K562 (cell line): ENCODE data around the gene OTUD5. TPM values are rescaled to one million over a fixed set of nuclear protein-coding genes. Genes with fewer than 3 reads are reported as not detected.

ENCODE experiments used
- DPF2 ChIP-seq: fragments of 450-650 bp; IDR thresholded peaks from 2 replicates; pipeline ENCODE4 v1.6.1; 2016
- FOXK1 ChIP-seq: sonication (generic); formaldehyde crosslinking; IDR thresholded peaks from 2 replicates; pipeline ENCODE4 v1.8.0; 2022; ENCODE audit warnings: missing genetic modification reagents, mild to moderate bottlenecking, borderline replicate concordance
- HSF4 ChIP-seq: fragments of 250-450 bp; sonication (Bioruptor Pico); IDR thresholded peaks from 2 replicates; pipeline ENCODE4 v2.1.2; 2022; ENCODE audit warnings: mild to moderate bottlenecking, moderate library complexity, borderline replicate concordance
- MGA ChIP-seq: fragments of 450-650 bp; IDR thresholded peaks from 2 replicates; pipeline ENCODE4 v1.6.1; 2016; ENCODE audit warnings: mild to moderate bottlenecking, moderate library complexity
- PML ChIP-seq: IDR thresholded peaks from 2 replicates; pipeline ENCODE4 v1.6.1; 2012; ENCODE audit warnings: low read length, inconsistent platforms
- RHOXF2B ChIP-seq: fragments of 250-450 bp; sonication (Bioruptor Pico); conservative IDR thresholded peaks from 2 replicates; pipeline ENCODE4 v1.5.1; 2021
- STAG1 ChIP-seq: sonication (generic); formaldehyde crosslinking; IDR thresholded peaks from 2 replicates; pipeline ENCODE4 v1.5.0; 2020; ENCODE audit warnings: missing genetic modification reagents, borderline replicate concordance
- TFAM ChIP-seq: fragments of 250-450 bp; sonication (Bioruptor Pico); conservative IDR thresholded peaks from 2 replicates; pipeline ENCODE4 v1.5.0; 2021; ENCODE audit warnings: mild to moderate bottlenecking, moderate library complexity
- TSC22D4 ChIP-seq: fragments of 450-650 bp; IDR thresholded peaks from 2 replicates; pipeline ENCODE4 v1.6.1; 2016; ENCODE audit warnings: missing genetic modification characterization, missing biosample characterization, control low read depth
- ZNF217 ChIP-seq: sonication (generic); formaldehyde crosslinking; IDR thresholded peaks from 2 replicates; pipeline ENCODE4 v1.8.0; 2022; ENCODE audit warnings: mild to moderate bottlenecking, missing genetic modification reagents
- ZNF316 ChIP-seq: fragments of 450-650 bp; IDR thresholded peaks from 2 replicates; pipeline ENCODE4 v1.6.1; 2016
- ZNF764 ChIP-seq: fragments of 250-450 bp; sonication (Bioruptor Pico); IDR thresholded peaks from 2 replicates; pipeline ENCODE4 v1.4.0; 2020; ENCODE audit warnings: low read depth, mild to moderate bottlenecking, moderate library complexity
- polyA plus RNA-seq, 8 experiments: library from polyadenylated mRNA; depleted of rRNA in 4 of 8; stranded (reverse) in 5 of 8; unstranded in 3 of 8; fragments of >200 nt; fragmentation: Nextera tagmentation in 2 of 8; fragmentation: Illumina TruSeq in 1 of 8; extraction: Ambion mirVana in 2 of 8; extraction: Trizol in 1 of 8; gene quantifications; 2 replicates each; pipeline versions ENCODE4 v1.2.1 to v1.2.3, GENCODE V29; 2011 to 2014; ENCODE audit warnings: inconsistent platforms in 1 of 8, missing spikeins in 1 of 8
- total RNA-seq, 7 experiments: library from RNA; depleted of rRNA in 6 of 7; stranded (reverse); fragments of >200 nt in 6 of 7; fragmentation: Illumina TruSeq in 2 of 7; extraction: Trizol in 2 of 7; gene quantifications; 2 replicates each; pipeline versions ENCODE4 v1.2.1 to v1.2.3, GENCODE V29; 2011 to 2021; ENCODE audit warnings: low replicate concordance in 1 of 7
- TF ChIP-seq, protein P1 (sequence below): fragments of 450-650 bp; IDR thresholded peaks from 2 replicates; pipeline ENCODE4 v1.6.1; 2017; ENCODE audit warnings: mild to moderate bottlenecking, moderate library complexity
- TF ChIP-seq, protein P2 (sequence below): sonication (generic); formaldehyde crosslinking; IDR thresholded peaks from 2 replicates; pipeline ENCODE4 v1.8.0; 2022; ENCODE audit warnings: mild to moderate bottlenecking, missing genetic modification reagents, borderline replicate concordance

The OTUD5 gene
- total and polyA plus RNA-seq, 9 of the 15 experiments (the other 6 are each of a cell fraction or from before 2014, with no cell fraction given): 3.6 to 102 (median 59.0) TPM

- TF ChIP-seq, protein P1, sequence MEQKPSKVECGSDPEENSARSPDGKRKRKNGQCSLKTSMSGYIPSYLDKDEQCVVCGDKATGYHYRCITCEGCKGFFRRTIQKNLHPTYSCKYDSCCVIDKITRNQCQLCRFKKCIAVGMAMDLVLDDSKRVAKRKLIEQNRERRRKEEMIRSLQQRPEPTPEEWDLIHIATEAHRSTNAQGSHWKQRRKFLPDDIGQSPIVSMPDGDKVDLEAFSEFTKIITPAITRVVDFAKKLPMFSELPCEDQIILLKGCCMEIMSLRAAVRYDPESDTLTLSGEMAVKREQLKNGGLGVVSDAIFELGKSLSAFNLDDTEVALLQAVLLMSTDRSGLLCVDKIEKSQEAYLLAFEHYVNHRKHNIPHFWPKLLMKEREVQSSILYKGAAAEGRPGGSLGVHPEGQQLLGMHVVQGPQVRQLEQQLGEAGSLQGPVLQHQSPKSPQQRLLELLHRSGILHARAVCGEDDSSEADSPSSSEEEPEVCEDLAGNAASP: no peak
- 0 out of 2 replicates have a peak, but pooled peaks have one; percentile 32 for TF ChIP-seq DPF2
- no peak for TF ChIP-seq TFAM (CRISPR knock-in tag)
- no peak for TF ChIP-seq STAG1
- no peak for TF ChIP-seq TSC22D4
- no peak for TF ChIP-seq ZNF764
- TF ChIP-seq MGA: no peak; the same call in 1 of the 2 replicates
- TF ChIP-seq PML: peak; percentile 31
- no peak for TF ChIP-seq HSF4 (CRISPR knock-in tag)
- TF ChIP-seq, protein P2, sequence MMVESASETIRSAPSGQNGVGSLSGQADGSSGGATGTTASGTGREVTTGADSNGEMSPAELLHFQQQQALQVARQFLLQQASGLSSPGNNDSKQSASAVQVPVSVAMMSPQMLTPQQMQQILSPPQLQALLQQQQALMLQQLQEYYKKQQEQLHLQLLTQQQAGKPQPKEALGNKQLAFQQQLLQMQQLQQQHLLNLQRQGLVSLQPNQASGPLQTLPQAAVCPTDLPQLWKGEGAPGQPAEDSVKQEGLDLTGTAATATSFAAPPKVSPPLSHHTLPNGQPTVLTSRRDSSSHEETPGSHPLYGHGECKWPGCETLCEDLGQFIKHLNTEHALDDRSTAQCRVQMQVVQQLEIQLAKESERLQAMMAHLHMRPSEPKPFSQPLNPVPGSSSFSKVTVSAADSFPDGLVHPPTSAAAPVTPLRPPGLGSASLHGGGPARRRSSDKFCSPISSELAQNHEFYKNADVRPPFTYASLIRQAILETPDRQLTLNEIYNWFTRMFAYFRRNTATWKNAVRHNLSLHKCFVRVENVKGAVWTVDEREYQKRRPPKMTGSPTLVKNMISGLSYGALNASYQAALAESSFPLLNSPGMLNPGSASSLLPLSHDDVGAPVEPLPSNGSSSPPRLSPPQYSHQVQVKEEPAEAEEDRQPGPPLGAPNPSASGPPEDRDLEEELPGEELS: no peak
- TF ChIP-seq RHOXF2B: no peak
- no peak for TF ChIP-seq FOXK1 (CRISPR knock-in tag)
- TF ChIP-seq ZNF217 (CRISPR knock-in tag): no peak
- no peak for TF ChIP-seq ZNF316
These were observed 624 bp upstream of the OTUD5 start (continued) for GRCh38 chrX:48957827-48958634.
